ENCODE results near the gene WNT5B. TPM values are rescaled to one million over a fixed set of nuclear protein-coding genes. Genes with fewer than 3 reads are reported as not detected.

The WNT5B gene
- total and polyA plus RNA-seq, 2 donors, result 4.1 to 4.8 TPM

DNA sequence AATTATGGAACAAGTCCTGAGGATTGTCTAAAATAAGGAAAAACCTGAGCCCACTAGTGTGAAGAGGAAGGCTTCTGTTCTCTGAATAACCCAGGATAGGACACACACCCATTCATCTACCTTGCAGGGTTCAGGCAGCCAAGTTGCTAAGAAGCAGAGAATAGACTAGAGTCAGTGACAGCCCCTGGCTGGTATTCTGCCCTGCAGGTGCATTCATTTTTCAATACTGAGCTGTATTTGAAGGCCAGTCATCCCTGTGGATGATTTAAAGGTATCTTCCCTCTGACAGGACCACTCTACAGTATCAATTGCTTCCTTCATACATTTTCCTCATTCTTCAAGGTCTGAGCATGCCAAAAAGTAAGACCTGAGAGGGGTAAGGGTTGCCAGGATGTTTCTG, 22.9 kb downstream of the WNT5B start:
- no peaks in the 10 kb centered on the region for H3K36me3 ChIP-seq (ENCODE audit: control insufficient read depth in 2 of 2, insufficient read depth in 2 of 2, low read length in 1 of 2)
- H3K27me3 ChIP-seq (ENCODE audit: control insufficient read depth in 2 of 2, insufficient read depth in 1 of 2, low read length in 1 of 2), result peaks cover 0 to 5% of the 10 kb centered on the region in 2 donors
- H3K4me1 ChIP-seq (ENCODE audit: control insufficient read depth in 2 of 2, insufficient read depth in 2 of 2, low read length in 2 of 2), result peaks cover 3 to 8% of the 10 kb centered on the region in 2 donors
- no peak overlapping the region for H3K4me3 ChIP-seq (ENCODE audit: low read length in 2 of 2)
- no peak for DNase-seq (ENCODE audit: low read depth in 6 of 9, low spot score in 9 of 9)
- H3K27ac ChIP-seq (ENCODE audit: low read depth in 1 of 2, low read length in 1 of 2), result no peak overlapping the region
- H3K9me3 ChIP-seq (ENCODE audit: control insufficient read depth in 2 of 2, insufficient read depth in 1 of 2, low read length in 1 of 2), result no peaks in the 10 kb centered on the region

DNA sequence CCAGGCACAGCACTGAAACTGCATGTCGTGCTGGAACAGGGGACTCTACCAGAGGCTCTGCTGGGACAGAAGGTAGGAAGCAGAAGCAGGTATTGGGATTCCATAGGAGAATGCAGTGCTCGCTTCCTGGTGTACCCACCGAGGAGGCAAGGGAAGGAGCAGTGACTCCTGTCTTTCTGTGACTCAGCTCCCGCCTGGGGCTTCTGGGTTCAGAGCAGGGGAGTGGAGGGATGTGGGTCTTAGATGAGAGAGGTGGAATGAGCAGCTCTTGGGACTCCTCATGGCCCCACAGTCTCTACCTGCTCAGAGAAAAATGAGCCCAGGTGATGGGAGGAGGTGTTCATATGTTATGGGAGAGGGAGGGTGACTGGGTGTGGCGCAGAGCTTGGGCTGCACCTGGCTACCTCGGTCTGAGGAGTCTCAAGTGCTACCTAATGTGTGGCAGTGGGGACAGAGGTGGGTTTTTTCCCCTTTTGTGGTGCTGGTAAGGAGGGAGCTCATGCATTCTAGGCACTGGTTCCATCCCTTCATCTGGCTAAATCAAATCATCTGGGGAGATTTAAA, 26.3 kb downstream of the WNT5B start:
- no peak overlapping the region for H3K27ac ChIP-seq (ENCODE audit: low read depth in 1 of 2, low read length in 1 of 2)

DNA sequence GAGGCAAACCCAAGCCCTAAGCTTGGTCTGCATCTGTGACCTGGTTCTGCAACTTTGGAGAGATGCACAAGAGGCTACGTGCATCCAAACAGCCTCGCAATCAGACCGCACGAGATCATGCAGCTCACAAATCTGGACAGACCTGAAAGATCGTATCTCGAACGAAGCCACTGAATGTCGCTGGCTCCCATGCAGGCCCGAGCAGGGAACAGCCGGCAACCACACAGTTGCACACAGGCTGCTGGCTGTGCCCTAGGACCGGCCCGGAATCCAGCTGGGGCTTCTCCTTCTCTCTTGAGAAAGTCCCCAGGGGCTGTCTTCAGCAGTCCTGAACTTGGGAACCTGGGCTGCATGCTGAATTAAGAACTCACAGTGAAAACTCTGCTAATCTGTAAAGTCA, 27.9 kb downstream of the WNT5B start:
- peaks cover 0 to 2% of the 10 kb centered on the region in 2 donors for H3K27me3 ChIP-seq (ENCODE audit: control insufficient read depth in 2 of 2, insufficient read depth in 1 of 2, low read length in 1 of 2)
- H3K9me3 ChIP-seq (ENCODE audit: control insufficient read depth in 2 of 2, insufficient read depth in 1 of 2, low read length in 1 of 2), result no peaks in the 10 kb centered on the region
- H3K36me3 ChIP-seq (ENCODE audit: control insufficient read depth in 2 of 2, insufficient read depth in 2 of 2, low read length in 1 of 2), result no peaks in the 10 kb centered on the region
- no peak overlapping the region for H3K4me3 ChIP-seq (ENCODE audit: low read length in 2 of 2)
- DNase-seq (ENCODE audit: low read depth in 6 of 9, low spot score in 9 of 9), result no peak
- peaks cover 0 to 3% of the 10 kb centered on the region in 2 donors for H3K4me1 ChIP-seq (ENCODE audit: control insufficient read depth in 2 of 2, insufficient read depth in 2 of 2, low read length in 2 of 2)
- H3K27ac ChIP-seq (ENCODE audit: low read depth in 1 of 2, low read length in 1 of 2), result no peak overlapping the region
- WGBS, result 97% methylated on average over 12 of the region's 12 CpGs

More for the DNA sequence above, 26.3 kb downstream of the WNT5B start:
- WGBS, result 93% methylated on average over 6 of the region's 6 CpGs
- Histone ChIP-seq H3K4me1 (ENCODE audit: control insufficient read depth in 2 of 2, insufficient read depth in 2 of 2, low read length in 2 of 2) (no peaks in the 10 kb centered on the region), H3K9me3 (ENCODE audit: control insufficient read depth in 2 of 2, insufficient read depth in 1 of 2, low read length in 1 of 2) (no peaks in the 10 kb centered on the region), H3K4me3 (ENCODE audit: low read length in 2 of 2) (no peak overlapping the region), H3K27me3 (ENCODE audit: control insufficient read depth in 2 of 2, insufficient read depth in 1 of 2, low read length in 1 of 2) (peaks cover 0 to 2% of the 10 kb centered on the region in 2 donors), H3K36me3 (ENCODE audit: control insufficient read depth in 2 of 2, insufficient read depth in 2 of 2, low read length in 1 of 2) (no peaks in the 10 kb centered on the region)
- no peak for DNase-seq (ENCODE audit: low read depth in 6 of 9, low spot score in 9 of 9)

DNA sequence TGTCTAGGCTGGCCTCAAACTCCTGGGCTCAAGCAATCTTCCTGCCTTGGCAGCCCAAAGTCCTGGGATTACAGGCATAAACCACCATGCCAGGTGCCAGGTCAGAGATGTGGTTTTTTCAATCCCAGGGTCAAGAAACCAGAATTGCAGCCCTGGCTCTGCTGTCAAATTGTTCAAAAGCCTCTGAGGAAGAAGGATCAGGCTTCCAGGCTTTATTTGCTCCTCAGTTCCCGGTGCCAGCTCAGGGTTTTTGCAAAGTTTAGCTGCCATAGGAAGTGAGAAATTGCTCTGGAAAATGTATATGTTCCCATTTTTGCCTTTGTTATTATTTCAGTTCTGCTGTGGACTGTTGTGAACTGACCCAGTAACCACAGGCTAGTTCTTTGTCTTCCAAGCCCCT, 28.7 kb downstream of the WNT5B start:
- WGBS, result 85% methylated on average over 1 of the region's 1 CpG
- peaks cover 0 to 1% of the 10 kb centered on the region in 2 donors for H3K27me3 ChIP-seq (ENCODE audit: control insufficient read depth in 2 of 2, insufficient read depth in 1 of 2, low read length in 1 of 2)

DNA sequence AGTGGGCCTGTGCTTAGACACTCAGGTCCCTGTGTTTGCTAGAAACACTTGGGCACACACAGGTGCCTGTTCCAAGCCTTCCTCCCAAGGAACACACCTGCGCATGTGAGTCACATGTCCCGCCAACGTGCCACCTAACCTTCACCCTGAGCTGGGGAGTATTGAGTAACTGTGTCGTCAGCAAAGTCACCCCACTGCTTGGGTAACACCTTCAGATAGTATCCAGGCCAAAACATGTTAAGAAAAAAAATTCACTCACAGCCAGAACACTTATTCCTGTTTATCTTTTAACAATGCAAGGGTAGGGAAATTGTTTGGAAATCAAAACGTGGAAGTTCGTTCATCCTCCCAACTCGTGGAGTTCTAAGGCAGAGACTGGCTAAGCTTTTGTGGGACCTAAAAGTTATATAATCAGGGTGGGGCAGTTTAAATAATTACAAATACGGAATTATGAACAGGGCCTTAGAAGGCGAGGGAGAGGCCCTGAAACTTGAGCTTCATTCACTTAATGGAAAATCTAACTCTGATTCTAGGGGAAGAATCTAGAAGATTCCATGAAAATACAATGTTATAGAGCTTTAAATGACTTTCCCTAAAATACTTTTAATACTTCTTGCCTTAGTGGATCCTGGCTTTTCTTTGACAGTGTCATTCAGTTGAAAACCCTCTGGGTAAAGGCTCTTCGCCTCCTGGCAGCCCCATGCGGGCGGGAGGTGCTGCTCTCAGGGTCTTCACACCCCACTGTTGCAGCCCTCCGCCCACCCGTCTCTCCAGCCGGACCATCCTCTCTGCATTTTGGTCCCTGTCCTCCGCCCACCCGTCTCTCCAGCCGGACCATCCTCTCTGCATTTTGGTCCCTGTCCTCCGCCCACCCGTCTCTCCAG, 31.5 kb downstream of the WNT5B start:
- DNase-seq (ENCODE audit: low read depth in 6 of 9, low spot score in 9 of 9), result no peak
- H3K27ac ChIP-seq (ENCODE audit: low read depth in 1 of 2, low read length in 1 of 2), result peak overlapping the region in 1 of 2 donors; percentile 52
- peaks cover 0 to 6% of the 10 kb centered on the region in 2 donors for H3K27me3 ChIP-seq (ENCODE audit: control insufficient read depth in 2 of 2, insufficient read depth in 1 of 2, low read length in 1 of 2)
- H3K4me3 ChIP-seq (ENCODE audit: low read length in 2 of 2), result no peak overlapping the region
- H3K36me3 ChIP-seq (ENCODE audit: control insufficient read depth in 2 of 2, insufficient read depth in 2 of 2, low read length in 1 of 2), result no peaks in the 10 kb centered on the region
- peaks cover 0 to 16% of the 10 kb centered on the region in 2 donors for H3K4me1 ChIP-seq (ENCODE audit: control insufficient read depth in 2 of 2, insufficient read depth in 2 of 2, low read length in 2 of 2)
- 90% methylated on average over 18 of the region's 20 CpGs for WGBS
- no peaks in the 10 kb centered on the region for H3K9me3 ChIP-seq (ENCODE audit: control insufficient read depth in 2 of 2, insufficient read depth in 1 of 2, low read length in 1 of 2)

More for the DNA sequence above, 28.7 kb downstream of the WNT5B start:
- H3K9me3 ChIP-seq (ENCODE audit: control insufficient read depth in 2 of 2, insufficient read depth in 1 of 2, low read length in 1 of 2), result no peaks in the 10 kb centered on the region
- H3K4me3 ChIP-seq (ENCODE audit: low read length in 2 of 2), result no peak overlapping the region
- H3K4me1 ChIP-seq (ENCODE audit: control insufficient read depth in 2 of 2, insufficient read depth in 2 of 2, low read length in 2 of 2), result peaks cover 0 to 6% of the 10 kb centered on the region in 2 donors
- DNase-seq (ENCODE audit: low read depth in 6 of 9, low spot score in 9 of 9), result no peak
- H3K27ac ChIP-seq (ENCODE audit: low read depth in 1 of 2, low read length in 1 of 2), result no peak overlapping the region
- H3K36me3 ChIP-seq (ENCODE audit: control insufficient read depth in 2 of 2, insufficient read depth in 2 of 2, low read length in 1 of 2), result no peaks in the 10 kb centered on the region

DNA sequence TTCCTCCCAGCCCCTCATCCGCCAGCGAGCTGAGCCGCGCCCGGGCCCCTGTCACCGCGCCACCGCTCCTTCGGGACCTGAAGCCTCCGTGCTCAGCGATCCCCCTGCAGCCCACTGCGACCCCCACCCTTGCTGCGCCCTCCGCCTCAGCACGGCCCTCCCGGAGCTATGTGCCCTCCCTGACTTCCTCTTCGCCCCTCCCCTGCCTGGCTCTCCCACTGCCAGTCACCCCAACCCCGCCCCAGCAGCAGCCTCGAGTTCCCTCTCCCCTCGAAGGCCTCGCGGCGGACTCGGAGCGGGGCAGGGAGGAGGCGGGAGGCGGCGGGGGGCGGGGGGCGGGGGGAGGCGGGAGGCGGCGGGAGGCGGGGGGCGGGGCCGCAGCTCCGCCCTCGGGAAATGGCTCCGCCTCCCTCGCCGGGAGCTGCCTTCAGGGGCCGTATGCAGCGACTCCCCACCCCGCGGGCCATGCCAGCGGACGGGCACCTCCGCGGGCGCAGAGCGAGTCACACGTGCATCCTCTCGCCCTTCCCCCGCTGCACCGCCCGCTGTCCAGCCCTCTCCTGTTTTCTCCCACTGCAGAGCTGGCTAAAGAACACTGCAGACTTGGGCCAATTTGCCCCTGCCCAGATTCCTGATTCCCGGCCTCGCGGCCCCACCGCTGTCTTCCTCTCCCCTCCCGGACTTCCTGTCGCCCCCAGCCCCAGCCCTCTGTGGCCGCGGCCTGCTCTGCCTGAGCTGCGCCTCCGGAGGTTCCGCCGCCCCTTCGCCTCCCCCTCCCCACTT, 32.7 kb downstream of the WNT5B start:
- Histone ChIP-seq H3K27ac (ENCODE audit: low read depth in 1 of 2, low read length in 1 of 2) (peak overlapping the region; percentile 72 to 74), H3K36me3 (ENCODE audit: control insufficient read depth in 2 of 2, insufficient read depth in 2 of 2, low read length in 1 of 2) (no peaks in the 10 kb centered on the region), H3K9me3 (ENCODE audit: control insufficient read depth in 2 of 2, insufficient read depth in 1 of 2, low read length in 1 of 2) (no peaks in the 10 kb centered on the region), H3K4me3 (ENCODE audit: low read length in 2 of 2) (peak overlapping the region; percentile 43 to 52), H3K4me1 (ENCODE audit: control insufficient read depth in 2 of 2, insufficient read depth in 2 of 2, low read length in 2 of 2) (peaks cover 0 to 22% of the 10 kb centered on the region in 2 donors), H3K27me3 (ENCODE audit: control insufficient read depth in 2 of 2, insufficient read depth in 1 of 2, low read length in 1 of 2) (peaks cover 0 to 6% of the 10 kb centered on the region in 2 donors)
- peak; percentile 33 to 85 (median 67) for DNase-seq (ENCODE audit: low read depth in 6 of 9, low spot score in 9 of 9)
- 2% methylated on average over 69 of the region's 69 CpGs for WGBS

DNA sequence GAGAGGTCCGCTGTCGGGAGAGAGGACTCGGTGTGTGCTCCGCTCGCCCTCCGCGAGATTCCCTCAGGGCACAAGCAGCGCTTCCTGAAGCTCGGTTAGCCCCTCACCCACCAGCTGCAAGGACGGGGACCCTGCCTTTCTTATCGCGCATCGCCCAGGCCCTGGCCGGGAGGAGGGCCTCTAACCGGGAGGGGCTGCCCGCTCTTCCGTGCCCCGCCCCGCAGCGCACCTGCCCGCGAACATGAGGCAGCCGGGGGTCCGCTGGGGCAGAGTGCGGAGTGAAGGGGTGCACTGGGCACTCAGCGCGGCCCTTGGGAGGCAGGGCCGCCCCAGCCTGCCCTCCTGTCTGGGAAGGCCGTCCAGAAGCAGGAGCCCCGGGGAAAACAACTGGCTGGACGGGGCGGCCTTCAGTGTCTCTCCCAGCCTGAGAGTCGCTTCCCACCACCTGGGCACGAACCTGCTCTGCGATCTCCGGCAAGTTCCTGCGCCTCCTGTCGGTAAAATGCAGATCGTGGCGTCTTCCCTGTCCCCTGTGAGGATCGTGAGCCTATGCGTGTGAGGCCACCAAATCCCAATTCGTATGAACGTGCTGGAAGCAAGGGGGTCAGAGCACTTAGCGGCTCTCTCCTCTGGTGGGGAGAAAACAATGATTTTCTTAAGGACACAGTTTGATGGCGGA, 33.9 kb downstream of the WNT5B start:
- 74% methylated on average over 46 of the region's 46 CpGs for WGBS
- DNase-seq (ENCODE audit: low read depth in 6 of 9, low spot score in 9 of 9), result peak in 5 of 9 donors; percentile 41 to 73 (median 48)
- peaks cover 0 to 33% of the 10 kb centered on the region in 2 donors for H3K4me1 ChIP-seq (ENCODE audit: control insufficient read depth in 2 of 2, insufficient read depth in 2 of 2, low read length in 2 of 2)

DNA sequence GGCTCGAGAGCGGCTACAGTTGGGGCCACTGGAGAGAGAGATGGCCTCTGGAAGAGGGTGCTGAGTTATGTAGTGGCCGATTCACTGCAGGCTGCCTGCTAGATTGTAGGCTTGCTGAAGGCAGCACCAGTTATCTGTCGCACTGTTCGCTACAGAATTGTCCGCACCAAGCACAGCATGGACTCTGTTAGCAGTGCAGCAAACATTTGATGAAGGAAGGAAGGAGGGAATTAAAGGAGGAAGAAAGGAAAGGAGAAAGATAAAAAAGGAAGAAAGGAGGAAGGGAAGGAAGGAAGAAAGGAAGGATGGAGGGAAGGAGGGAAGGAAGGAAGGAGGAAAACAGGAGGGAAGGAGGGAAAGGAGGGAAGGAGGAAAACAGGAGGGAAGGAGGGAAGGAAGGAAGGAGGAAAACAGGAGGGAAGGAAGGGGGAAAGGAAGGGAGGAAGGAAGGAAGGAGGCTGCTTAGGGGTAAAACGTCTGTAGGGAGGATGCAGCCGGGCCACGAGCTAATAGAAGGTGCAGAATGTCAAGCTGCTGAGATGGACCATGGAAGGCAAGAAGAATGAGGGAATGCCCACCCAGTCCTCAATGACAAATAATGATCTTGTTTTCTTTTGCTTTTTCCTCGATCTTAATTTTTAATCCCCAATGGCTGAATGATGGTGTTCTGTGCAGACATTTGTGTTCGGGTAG, 34.6 kb downstream of the WNT5B start:
- H3K27me3 ChIP-seq (ENCODE audit: control insufficient read depth in 2 of 2, insufficient read depth in 1 of 2, low read length in 1 of 2), result peaks cover 0 to 6% of the 10 kb centered on the region in 2 donors
- H3K4me3 ChIP-seq (ENCODE audit: low read length in 2 of 2), result no peak overlapping the region
- no peak overlapping the region for H3K27ac ChIP-seq (ENCODE audit: low read depth in 1 of 2, low read length in 1 of 2)
- H3K4me1 ChIP-seq (ENCODE audit: control insufficient read depth in 2 of 2, insufficient read depth in 2 of 2, low read length in 2 of 2), result peaks cover 2 to 39% of the 10 kb centered on the region in 2 donors
- DNase-seq (ENCODE audit: low read depth in 6 of 9, low spot score in 9 of 9), result no peak
- no peaks in the 10 kb centered on the region for H3K36me3 ChIP-seq (ENCODE audit: control insufficient read depth in 2 of 2, insufficient read depth in 2 of 2, low read length in 1 of 2)
- 94% methylated on average over 11 of the region's 11 CpGs for WGBS
- no peaks in the 10 kb centered on the region for H3K9me3 ChIP-seq (ENCODE audit: control insufficient read depth in 2 of 2, insufficient read depth in 1 of 2, low read length in 1 of 2)

More for the DNA sequence above, 33.9 kb downstream of the WNT5B start:
- no peaks in the 10 kb centered on the region for H3K9me3 ChIP-seq (ENCODE audit: control insufficient read depth in 2 of 2, insufficient read depth in 1 of 2, low read length in 1 of 2)
- H3K27ac ChIP-seq (ENCODE audit: low read depth in 1 of 2, low read length in 1 of 2), result peak overlapping the region in 1 of 2 donors; percentile 15
- peaks cover 0 to 6% of the 10 kb centered on the region in 2 donors for H3K27me3 ChIP-seq (ENCODE audit: control insufficient read depth in 2 of 2, insufficient read depth in 1 of 2, low read length in 1 of 2)
- H3K36me3 ChIP-seq (ENCODE audit: control insufficient read depth in 2 of 2, insufficient read depth in 2 of 2, low read length in 1 of 2), result no peaks in the 10 kb centered on the region
- peak overlapping the region in 1 of 2 donors; percentile 19 for H3K4me3 ChIP-seq (ENCODE audit: low read length in 2 of 2)

Data from thymus (tissue), 11 donors.